Spleen (tissue), 7 donors: ENCODE results near the gene UBE2E2.

Experiments used
- POLR2A ChIP-seq, 3 donors: fragments of 450-650 bp; IDR thresholded peaks; one replicate each; pipeline ENCODE4 v1.5.1; 2017; ENCODE audit warnings: antibody characterized with exemption in 3 of 3, mild to moderate bottlenecking in 1 of 3
- POLR2AphosphoS5 ChIP-seq, 3 donors: sonication (generic); formaldehyde crosslinking; IDR thresholded peaks; one replicate each; pipeline ENCODE4 v1.5.1; 2017; ENCODE audit warnings: antibody characterized with exemption in 3 of 3
- TF ChIP-seq, protein P1 (sequence below), 11 experiments: fragments of 200-600 bp in 7 of 11; fragments of 450-650 bp in 4 of 11; sonication (generic) in 4 of 11; IDR thresholded peaks in 8 of 11; conservative IDR thresholded peaks in 3 of 11; 1 replicate in 7 of 11; 2 replicates in 4 of 11; pipeline versions ENCODE4 v1.4.0 to v1.8.0; 2016 to 2021; ENCODE audit warnings: antibody characterized with exemption in 11 of 11, inconsistent platforms in 4 of 11, mild to moderate bottlenecking in 1 of 11
- donor health status: DM: no; HTN: no; CAD: no; lungs with moderate emphysema.
- donor health status: DM: no; HTN: no; CAD: no.
- donor health status: DM: no; HTN: no; CAD: no.

GRCh38 chr3:23169551-23169950, 33.6 kb upstream of the UBE2E2 start:
- TF ChIP-seq POLR2A (IDR thresholded peaks at IDR 0.05) (no peak), POLR2AphosphoS5 (IDR thresholded peaks at IDR 0.05) (no peak)
- TF ChIP-seq, protein P1, sequence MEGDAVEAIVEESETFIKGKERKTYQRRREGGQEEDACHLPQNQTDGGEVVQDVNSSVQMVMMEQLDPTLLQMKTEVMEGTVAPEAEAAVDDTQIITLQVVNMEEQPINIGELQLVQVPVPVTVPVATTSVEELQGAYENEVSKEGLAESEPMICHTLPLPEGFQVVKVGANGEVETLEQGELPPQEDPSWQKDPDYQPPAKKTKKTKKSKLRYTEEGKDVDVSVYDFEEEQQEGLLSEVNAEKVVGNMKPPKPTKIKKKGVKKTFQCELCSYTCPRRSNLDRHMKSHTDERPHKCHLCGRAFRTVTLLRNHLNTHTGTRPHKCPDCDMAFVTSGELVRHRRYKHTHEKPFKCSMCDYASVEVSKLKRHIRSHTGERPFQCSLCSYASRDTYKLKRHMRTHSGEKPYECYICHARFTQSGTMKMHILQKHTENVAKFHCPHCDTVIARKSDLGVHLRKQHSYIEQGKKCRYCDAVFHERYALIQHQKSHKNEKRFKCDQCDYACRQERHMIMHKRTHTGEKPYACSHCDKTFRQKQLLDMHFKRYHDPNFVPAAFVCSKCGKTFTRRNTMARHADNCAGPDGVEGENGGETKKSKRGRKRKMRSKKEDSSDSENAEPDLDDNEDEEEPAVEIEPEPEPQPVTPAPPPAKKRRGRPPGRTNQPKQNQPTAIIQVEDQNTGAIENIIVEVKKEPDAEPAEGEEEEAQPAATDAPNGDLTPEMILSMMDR (IDR thresholded peaks at IDR 0.05 in 8 of 11, conservative IDR thresholded peaks at IDR 0.05 in 3 of 11), result no peak
